ENCODE results near the gene USPL1. TPM values are rescaled to one million over a fixed set of nuclear protein-coding genes. Genes with fewer than 3 reads are reported as not detected.

Gene USPL1
- total RNA-seq, 2 donors from 2014 or later, result 18.6 to 25.6 TPM

DNA sequence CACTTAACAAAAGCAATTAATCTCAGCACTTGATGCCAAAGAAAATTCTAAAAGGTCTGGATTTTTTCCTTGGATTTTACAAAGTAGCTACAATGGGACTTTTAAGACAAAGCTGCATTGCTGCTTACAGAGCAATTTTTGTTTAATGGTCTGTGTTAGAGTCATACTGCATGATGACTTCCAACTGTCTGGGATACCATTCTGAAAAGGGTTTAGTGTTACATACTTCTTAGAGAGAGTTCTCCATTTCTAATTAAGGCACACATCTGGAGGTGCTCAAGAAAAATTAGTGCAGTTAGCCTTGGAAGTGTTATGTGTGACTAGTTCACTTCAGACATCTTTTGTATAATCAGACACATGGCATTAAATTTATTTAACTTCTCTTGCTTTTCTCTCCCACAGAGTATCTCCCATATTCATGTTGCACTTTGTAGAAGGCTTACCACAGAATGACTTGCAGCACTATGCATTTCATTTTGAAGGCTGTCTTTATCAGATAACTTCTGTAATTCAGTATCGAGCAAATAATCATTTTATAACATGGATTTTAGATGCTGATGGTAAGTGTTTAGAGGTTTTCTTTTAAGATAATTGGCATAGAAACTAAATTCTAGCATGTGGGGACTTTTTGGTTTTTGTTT, 35.1 kb downstream of the USPL1 start:
- DNase-seq (ENCODE audit: low spot score) (no peak), ATAC-seq (no peak)
- peaks cover 37% of the 10 kb centered on the region for H3K36me3 Mint-ChIP-seq
- H3K27ac Mint-ChIP-seq, result peak overlapping the region in 1 of 2 donors; percentile 21
- peaks cover 22 to 24% of the 10 kb centered on the region in 2 donors for H3K4me1 Mint-ChIP-seq (ENCODE audit: low read depth in 2 of 2)
- no peaks in the 10 kb centered on the region for H3K9me3 Mint-ChIP-seq
- no peaks in the 10 kb centered on the region for H3K27me3 Mint-ChIP-seq
- H3K4me3 Mint-ChIP-seq, result no peak overlapping the region

- peak in 1 of 2 donors; percentile 60 for ATAC-seq
- H3K4me1 Mint-ChIP-seq (ENCODE audit: low read depth in 2 of 2), result peaks cover 17 to 24% of the 10 kb centered on the region in 2 donors
- H3K27ac Mint-ChIP-seq, result peak overlapping the region; percentile 10 to 28
- no peak for DNase-seq (ENCODE audit: low spot score)
- H3K4me3 Mint-ChIP-seq, result peak overlapping the region; percentile 34
- H3K36me3 Mint-ChIP-seq, result peaks cover 40% of the 10 kb centered on the region
- no peaks in the 10 kb centered on the region for H3K27me3 Mint-ChIP-seq
- H3K9me3 Mint-ChIP-seq, result no peaks in the 10 kb centered on the region
These were observed 36.7 kb downstream of the USPL1 start for GRCh38 chr13:30654430-30654829.

GRCh38 chr13:30656178-30656577, 38.5 kb downstream of the USPL1 start:
- no peak overlapping the region for H3K4me3 Mint-ChIP-seq
- H3K27ac Mint-ChIP-seq, result no peak overlapping the region
- DNase-seq (ENCODE audit: low spot score) (no peak), ATAC-seq (no peak)
- H3K27me3 Mint-ChIP-seq, result no peaks in the 10 kb centered on the region
- H3K4me1 Mint-ChIP-seq (ENCODE audit: low read depth in 2 of 2), result peaks cover 15 to 22% of the 10 kb centered on the region in 2 donors
- H3K9me3 Mint-ChIP-seq, result no peaks in the 10 kb centered on the region
- peaks cover 40% of the 10 kb centered on the region for H3K36me3 Mint-ChIP-seq

DNA sequence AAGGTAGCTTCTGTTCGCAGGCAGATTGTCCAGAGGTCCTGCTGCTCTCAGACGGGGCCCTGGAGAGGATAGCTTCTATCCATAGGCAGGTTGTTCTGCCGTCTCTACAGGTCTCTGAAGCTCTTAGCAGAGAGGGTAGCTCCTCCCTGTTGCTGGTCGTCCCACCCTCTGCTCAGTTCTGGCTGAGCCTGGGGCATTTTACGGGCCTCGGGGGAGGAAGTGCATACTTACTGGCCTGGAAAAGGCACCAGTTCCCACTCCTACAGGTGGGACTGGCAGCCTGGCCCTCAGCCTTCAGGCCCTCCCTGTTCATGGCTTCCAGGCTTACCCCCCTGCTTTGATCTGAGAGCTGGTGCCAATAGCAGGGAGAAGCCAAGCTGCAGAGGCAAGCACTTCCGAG, 42.3 kb downstream of the USPL1 start:
- Mint-ChIP-seq H3K9me3 (no peaks in the 10 kb centered on the region), H3K4me3 (no peak overlapping the region), H3K36me3 (peaks cover 28% of the 10 kb centered on the region), H3K27me3 (no peaks in the 10 kb centered on the region), H3K27ac (no peak overlapping the region), H3K4me1 (ENCODE audit: low read depth in 2 of 2) (peaks cover 0 to 9% of the 10 kb centered on the region in 2 donors)
- DNase-seq (ENCODE audit: low spot score), result no peak
- ATAC-seq, result no peak

DNA sequence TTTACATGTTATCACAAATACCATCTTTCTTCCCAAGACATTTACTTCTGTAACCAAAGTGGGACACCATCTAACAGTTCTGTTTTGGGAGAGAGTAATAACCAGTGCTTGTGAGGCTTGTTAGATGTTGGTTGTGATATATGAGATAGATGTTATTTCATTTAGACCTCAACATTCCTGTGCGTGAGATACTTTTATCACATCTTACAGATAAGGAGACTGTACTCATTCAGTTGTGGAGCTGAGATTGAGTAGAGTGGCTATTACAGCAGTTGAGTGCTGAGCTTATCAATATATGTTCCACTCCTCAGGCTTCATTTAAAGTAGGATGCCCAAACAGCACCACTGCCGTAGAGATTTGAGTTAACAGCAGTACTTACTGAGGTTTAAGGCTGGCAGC, 43.1 kb downstream of the USPL1 start:
- Mint-ChIP-seq H3K36me3 (peaks cover 22% of the 10 kb centered on the region), H3K27ac (no peak overlapping the region), H3K4me3 (no peak overlapping the region), H3K27me3 (no peaks in the 10 kb centered on the region), H3K9me3 (no peaks in the 10 kb centered on the region), H3K4me1 (ENCODE audit: low read depth in 2 of 2) (peaks cover 0 to 6% of the 10 kb centered on the region in 2 donors)
- no peak for ATAC-seq
- DNase-seq (ENCODE audit: low spot score), result no peak

DNA sequence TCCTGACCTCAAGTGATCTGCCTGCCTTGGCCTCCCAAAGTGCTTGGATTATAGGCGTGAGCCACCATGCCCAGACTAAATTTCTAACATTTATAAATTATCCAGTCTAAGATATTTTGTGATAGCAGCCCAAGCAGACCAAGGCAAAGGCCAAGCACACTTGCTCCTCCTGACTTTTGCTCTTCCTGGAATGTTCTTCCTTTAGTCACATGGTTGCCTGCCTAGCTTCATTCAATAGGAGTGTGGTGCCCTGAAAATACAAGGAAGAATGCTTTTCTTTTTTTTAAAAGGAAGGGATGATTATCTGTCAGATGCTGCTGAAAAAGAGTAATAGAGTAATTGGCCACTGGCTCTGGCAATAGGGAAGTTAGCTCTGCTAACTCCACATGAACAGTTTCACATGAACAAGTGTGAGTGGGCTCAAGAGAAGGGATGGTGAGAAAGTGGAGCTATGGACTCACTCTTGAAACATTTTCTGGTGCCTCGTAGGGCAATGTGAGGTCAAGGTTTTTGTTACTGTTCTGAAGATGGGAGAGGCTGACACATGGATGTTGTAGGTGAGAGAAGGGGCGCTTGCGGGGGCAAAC, 47.1 kb downstream of the USPL1 start:
- Mint-ChIP-seq H3K27ac (no peak overlapping the region), H3K4me1 (ENCODE audit: low read depth in 2 of 2) (peaks cover 0 to 3% of the 10 kb centered on the region in 2 donors), H3K36me3 (no peaks in the 10 kb centered on the region), H3K9me3 (no peaks in the 10 kb centered on the region), H3K4me3 (no peak overlapping the region), H3K27me3 (no peaks in the 10 kb centered on the region)
- no peak for DNase-seq (ENCODE audit: low spot score)
- no peak for ATAC-seq

DNA sequence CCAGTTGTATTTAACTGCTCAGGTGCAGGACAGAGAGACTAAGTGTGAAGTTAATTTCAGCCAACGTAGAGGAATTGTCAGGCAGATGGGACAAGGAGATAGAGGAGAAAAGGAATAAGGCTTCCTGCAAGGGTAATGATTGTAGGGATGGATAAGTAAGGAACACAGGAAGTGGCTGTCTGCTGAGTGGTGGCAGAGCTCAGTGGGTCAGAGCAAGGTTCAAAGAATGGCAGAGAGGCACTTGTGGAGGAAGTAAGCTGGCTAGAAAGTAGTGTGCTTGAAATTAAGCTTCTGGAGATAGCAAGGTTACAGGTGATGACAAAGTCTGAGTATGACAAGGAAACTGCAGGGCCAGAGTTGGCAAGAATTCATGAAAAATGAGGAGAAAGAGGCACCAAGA, 47.9 kb downstream of the USPL1 start:
- Mint-ChIP-seq H3K4me1 (ENCODE audit: low read depth in 2 of 2) (peaks cover 0 to 3% of the 10 kb centered on the region in 2 donors), H3K36me3 (no peaks in the 10 kb centered on the region), H3K4me3 (no peak overlapping the region), H3K27ac (no peak overlapping the region), H3K27me3 (no peaks in the 10 kb centered on the region), H3K9me3 (no peaks in the 10 kb centered on the region)
- ATAC-seq, result no peak
- no peak for DNase-seq (ENCODE audit: low spot score)

- H3K27ac Mint-ChIP-seq, result no peak overlapping the region
- H3K36me3 Mint-ChIP-seq, result no peaks in the 10 kb centered on the region
- ATAC-seq (no peak), DNase-seq (ENCODE audit: low spot score) (no peak)
- no peaks in the 10 kb centered on the region for H3K27me3 Mint-ChIP-seq
- no peak overlapping the region for H3K4me3 Mint-ChIP-seq
- H3K9me3 Mint-ChIP-seq, result no peaks in the 10 kb centered on the region
- peaks cover 2 to 6% of the 10 kb centered on the region in 2 donors for H3K4me1 Mint-ChIP-seq (ENCODE audit: low read depth in 2 of 2)
These were observed 48.4 kb downstream of the USPL1 start for GRCh38 chr13:30666113-30666512.

- no peaks in the 10 kb centered on the region for H3K9me3 Mint-ChIP-seq
- no peak overlapping the region for H3K27ac Mint-ChIP-seq
- DNase-seq (ENCODE audit: low spot score) (no peak), ATAC-seq (no peak)
- H3K27me3 Mint-ChIP-seq, result no peaks in the 10 kb centered on the region
- H3K4me3 Mint-ChIP-seq, result no peak overlapping the region
- no peaks in the 10 kb centered on the region for H3K36me3 Mint-ChIP-seq
- peaks cover 7 to 12% of the 10 kb centered on the region in 2 donors for H3K4me1 Mint-ChIP-seq (ENCODE audit: low read depth in 2 of 2)
These were observed 49.3 kb downstream of the USPL1 start for GRCh38 chr13:30667014-30667413.

GRCh38 chr13:30668312-30668711, 50.6 kb downstream of the USPL1 start:
- Mint-ChIP-seq H3K27me3 (no peaks in the 10 kb centered on the region), H3K4me3 (no peak overlapping the region), H3K9me3 (no peaks in the 10 kb centered on the region), H3K27ac (no peak overlapping the region), H3K36me3 (no peaks in the 10 kb centered on the region), H3K4me1 (ENCODE audit: low read depth in 2 of 2) (peaks cover 10 to 12% of the 10 kb centered on the region in 2 donors)
- no peak for ATAC-seq
- DNase-seq (ENCODE audit: low spot score), result no peak

DNA sequence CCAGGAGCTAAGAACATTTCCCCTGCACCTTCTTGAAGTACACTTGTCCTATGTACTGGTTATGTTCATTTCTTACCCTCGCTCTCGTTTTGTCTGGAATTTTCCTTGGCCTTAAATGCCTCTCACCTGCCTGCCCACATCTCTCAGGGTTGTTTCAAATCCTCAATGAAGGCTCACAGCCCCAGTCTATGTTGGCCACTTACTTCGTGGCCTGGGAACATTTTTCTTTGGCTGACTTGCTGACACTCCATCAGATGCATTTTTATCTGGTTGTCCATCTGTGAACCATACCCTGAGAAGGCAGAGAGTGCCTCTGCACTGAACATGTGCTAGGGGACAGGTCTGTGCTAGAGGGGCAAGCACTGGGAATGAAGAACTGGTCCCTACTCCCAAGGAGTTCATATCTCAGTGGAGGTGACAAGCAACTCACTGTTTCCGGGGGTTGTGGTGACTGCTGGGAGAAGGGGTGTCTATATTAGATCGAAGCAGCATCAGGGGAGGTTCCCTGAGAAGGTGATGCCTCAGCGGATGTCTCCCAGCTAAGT, 53.6 kb downstream of the USPL1 start:
- Mint-ChIP-seq H3K4me3 (no peak overlapping the region), H3K27ac (peak overlapping the region in 1 of 2 donors; percentile 32), H3K9me3 (no peaks in the 10 kb centered on the region), H3K4me1 (ENCODE audit: low read depth in 2 of 2) (peaks cover 20 to 28% of the 10 kb centered on the region in 2 donors), H3K27me3 (peaks cover 0 to 3% of the 10 kb centered on the region in 2 donors), H3K36me3 (no peaks in the 10 kb centered on the region)
- ATAC-seq, result no peak
- DNase-seq (ENCODE audit: low spot score), result no peak

DNA sequence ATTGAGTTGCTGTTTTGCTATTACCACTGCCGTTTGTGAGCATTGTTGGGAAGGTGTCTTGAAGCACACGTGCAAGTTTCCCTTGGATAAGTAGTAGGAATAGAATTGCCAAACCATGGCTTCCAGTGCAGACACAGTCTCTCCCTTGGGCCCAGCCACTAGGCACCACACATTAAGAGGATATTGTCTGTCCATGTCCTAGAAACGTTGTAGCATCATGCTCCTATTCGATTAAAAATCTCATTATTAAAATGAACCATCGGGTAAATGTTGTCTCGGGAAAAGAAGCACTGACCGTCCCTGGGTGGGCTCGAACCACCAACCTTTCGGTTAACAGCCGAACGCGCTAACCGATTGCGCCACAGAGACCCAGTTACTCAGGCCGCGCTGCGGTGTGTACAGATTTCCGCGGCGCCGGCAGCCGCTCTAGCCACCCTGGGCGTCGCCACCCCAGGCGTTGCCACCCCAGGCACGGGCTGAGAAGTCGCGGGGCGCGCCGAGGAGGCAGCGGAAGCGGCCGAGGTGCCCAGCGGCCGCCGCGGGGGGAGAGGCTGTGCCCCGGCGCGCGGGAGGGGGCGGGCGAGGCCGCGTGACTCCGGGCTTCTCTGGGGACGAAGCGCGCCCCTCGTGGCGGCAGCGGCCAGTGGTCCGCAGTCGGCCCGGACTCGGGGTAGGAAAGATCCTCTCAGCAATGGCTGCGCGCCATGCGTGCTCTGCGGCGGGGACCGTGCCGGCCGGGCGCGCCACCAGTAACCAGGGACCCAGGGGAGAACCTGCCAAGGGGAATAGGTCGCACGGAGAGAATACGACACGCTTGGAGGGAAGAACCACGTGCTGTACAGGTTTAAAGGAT, 56.2 kb downstream of the USPL1 start:
- Mint-ChIP-seq H3K36me3 (no peaks in the 10 kb centered on the region), H3K27ac (peak overlapping the region; percentile 81 to 90), H3K27me3 (peaks cover 0 to 3% of the 10 kb centered on the region in 2 donors), H3K9me3 (no peaks in the 10 kb centered on the region), H3K4me1 (ENCODE audit: low read depth in 2 of 2) (peaks cover 20 to 28% of the 10 kb centered on the region in 2 donors), H3K4me3 (peak overlapping the region; percentile 70)
- peak; percentile 95 for DNase-seq (ENCODE audit: low spot score)
- ATAC-seq, result peak; percentile 98 to 99

DNA sequence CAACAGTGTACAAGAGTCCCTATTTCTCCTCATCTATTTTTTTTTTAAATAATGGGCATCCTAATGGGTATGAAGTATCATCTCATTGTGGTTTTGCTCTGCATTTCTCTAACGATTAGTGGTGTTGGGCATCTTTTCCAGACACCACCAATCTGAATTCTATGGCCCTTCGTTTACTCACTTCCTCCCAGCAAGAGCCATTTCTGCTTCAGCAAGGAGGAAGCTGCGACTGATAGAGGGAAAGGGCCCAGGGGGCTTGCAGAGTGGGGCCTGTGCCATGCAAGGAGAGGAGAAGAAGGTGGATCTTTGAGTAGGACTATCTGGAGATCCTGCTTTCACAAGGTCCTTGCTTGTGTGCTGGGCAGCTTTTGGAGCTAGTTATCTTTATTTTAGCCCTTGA, 58.0 kb downstream of the USPL1 start:
- Mint-ChIP-seq H3K9me3 (no peaks in the 10 kb centered on the region), H3K27me3 (peaks cover 0 to 3% of the 10 kb centered on the region in 2 donors), H3K4me3 (peak overlapping the region; percentile 57), H3K4me1 (ENCODE audit: low read depth in 2 of 2) (peaks cover 26 to 34% of the 10 kb centered on the region in 2 donors), H3K36me3 (no peaks in the 10 kb centered on the region), H3K27ac (peak overlapping the region in 1 of 2 donors; percentile 27)
- DNase-seq (ENCODE audit: low spot score), result no peak
- no peak for ATAC-seq

- no peaks in the 10 kb centered on the region for H3K36me3 Mint-ChIP-seq
These were observed 59.0 kb downstream of the USPL1 start for GRCh38 chr13:30676672-30677071.

More at GRCh38 chr13:30676672-30677071, 59.0 kb downstream of the USPL1 start:
- Mint-ChIP-seq H3K9me3 (no peaks in the 10 kb centered on the region), H3K4me3 (no peak overlapping the region), H3K4me1 (ENCODE audit: low read depth in 2 of 2) (peaks cover 18 to 27% of the 10 kb centered on the region in 2 donors), H3K27ac (no peak overlapping the region), H3K27me3 (peaks cover 0 to 3% of the 10 kb centered on the region in 2 donors)
- no peak for ATAC-seq
- no peak for DNase-seq (ENCODE audit: low spot score)

All from natural killer cell treated with Interleukin-12 subunit alpha and Interleukin-12 subunit beta and Interleukin-15 and Interleukin-18, amount 100 ng/mL, for 72 hours (primary cell).